Measurements from ENCODE around the gene AFG3L2.
A peak's percentile ranks its signal among the peaks of the same experiment; 100 is the strongest.

AFG3L2 gene

GRCh38 chr18:12302391-12303147 is 74.5 kb downstream of the AFG3L2 start:
- DNase-seq (ENCODE audit: low read depth) = no peak

DNA sequence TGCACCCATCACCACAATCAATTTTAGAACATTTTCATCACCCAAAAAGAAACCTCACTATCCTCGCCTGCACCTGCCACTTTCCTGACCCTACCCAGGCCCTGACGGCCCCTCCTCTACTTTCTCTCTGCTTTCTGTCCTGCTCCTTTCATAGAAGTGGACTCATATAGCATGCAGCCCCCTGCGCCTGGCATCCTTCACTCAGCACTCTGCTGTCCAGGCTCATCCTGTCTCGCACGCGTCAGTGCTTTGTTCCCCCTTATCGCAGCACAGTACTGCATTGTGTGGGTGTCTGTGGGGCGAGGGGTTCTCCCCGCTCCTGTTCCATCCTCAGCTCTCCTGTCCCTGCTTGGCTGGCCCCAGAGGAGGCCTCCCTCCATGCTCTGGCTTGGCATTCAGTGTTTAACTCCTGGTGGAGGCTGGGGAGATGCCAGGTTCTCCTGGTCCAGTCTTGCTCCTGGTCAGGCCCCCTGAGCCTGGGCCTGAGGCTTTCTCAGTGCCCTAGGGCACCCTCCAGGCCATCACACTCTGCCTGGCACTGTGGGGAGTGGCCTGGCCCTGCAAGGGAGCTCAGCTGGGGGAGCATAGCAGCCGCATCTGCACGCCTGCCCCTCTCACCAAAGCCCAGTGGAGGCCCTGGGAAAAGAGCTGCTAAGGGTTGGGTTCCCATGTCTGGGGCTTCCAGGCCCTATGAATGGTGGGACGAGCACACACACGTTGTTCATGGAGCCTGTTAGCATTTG is 75.6 kb downstream of the AFG3L2 start:
- DNase-seq (ENCODE audit: low read depth) = no peak

DNA sequence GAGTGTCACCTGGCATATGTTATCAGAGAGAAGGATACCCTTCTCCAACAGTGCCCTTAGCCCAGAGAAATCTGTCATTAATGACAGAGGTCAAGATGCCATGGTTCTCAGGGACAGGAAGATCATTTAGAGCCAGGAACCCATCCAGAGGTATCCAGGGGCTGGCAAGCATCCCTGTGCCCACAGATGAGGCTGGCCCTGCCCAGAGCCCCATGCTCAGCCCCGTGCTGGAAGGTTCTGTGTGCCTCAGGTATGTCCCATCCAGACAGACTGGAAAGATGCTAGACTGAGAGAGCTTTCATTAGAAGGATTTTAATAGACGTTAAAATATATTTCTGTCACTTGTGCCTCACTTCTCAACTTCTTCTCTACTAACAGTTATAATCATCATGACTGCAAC is 77.2 kb downstream of the AFG3L2 start:
- no peak for DNase-seq (ENCODE audit: low read depth)

DNA sequence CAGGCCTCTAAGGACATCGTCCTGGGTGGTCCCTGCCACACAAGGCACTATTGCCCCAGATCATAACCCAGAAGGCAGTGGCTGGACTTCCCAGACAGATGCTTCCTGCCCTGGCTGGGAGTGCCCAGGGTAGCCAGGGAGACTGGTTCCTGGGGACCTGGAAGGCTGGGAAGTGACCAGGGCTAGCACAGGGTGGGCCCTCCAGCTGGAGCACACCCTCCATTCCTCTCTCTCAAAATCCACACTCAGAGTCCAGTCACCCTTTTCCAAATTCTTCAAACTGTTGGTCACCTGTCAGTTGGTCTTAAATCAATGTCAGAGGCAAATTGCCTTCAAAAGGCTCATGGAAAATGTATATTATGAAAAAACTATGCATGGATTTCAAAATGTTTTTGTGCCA is 80.6 kb downstream of the AFG3L2 start:
- no peak for DNase-seq (ENCODE audit: low read depth)

- DNase-seq (ENCODE audit: low read depth) = no peak
These were observed 81.0 kb downstream of the AFG3L2 start for GRCh38 chr18:12296087-12296403.

DNA sequence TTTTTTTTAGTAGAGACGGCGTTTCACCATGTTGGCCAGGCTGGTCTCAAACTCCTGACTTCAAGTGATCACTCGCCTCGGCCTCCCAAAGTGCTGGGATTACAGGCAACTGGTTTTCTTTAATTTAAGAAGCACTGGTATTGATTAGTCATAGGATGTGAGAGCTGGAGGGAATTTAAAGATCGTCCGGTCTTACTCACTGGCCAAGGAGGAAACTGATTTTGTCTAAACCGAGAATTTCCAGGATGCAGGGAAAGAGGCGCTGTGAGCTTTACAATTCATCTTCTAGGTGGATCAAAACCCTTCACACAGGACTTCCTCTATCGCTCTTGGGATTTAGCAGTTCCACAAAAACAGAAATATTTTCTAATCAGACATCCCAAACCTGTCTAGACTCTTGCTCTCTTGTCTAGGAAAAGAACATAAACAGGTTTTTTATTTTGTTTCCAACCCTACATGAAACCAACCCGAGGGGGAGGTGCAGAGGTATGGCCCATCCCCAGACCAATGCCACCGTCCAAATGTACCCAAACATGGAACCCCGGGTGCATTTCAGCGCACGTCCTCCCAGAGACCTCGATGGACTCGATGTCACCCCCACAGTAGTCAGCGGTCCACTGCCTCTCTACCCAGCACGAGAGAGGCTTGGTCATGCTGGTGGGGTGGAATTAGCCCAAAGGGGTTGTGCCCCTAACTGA is 81.5 kb downstream of the AFG3L2 start:
- no peak for DNase-seq (ENCODE audit: low read depth)

DNA sequence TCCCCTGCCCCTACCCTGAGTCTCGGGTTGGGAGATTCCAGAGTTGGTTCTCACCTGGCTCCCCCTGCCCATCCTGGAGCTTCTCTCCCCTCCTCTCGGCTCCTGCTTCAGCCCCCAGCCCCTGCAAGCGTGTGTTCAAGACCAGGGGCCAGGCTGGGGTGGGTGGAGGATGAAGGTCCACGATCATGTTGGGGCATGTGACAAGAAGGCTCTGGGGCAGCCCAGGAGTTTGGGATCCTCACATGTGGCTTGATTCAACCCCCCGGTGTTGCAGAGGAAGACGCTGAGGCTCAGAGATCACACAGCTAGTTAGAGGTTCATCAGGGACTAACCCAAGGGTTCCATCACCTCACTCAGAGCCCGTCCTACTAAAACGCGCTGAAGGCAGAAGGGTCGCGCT is 83.2 kb downstream of the AFG3L2 start:
- DNase-seq (ENCODE audit: low read depth) = no peak

GRCh38 chr18:12291690-12292089 is 85.3 kb downstream of the AFG3L2 start:
- DNase-seq (ENCODE audit: low read depth) = no peak

DNA sequence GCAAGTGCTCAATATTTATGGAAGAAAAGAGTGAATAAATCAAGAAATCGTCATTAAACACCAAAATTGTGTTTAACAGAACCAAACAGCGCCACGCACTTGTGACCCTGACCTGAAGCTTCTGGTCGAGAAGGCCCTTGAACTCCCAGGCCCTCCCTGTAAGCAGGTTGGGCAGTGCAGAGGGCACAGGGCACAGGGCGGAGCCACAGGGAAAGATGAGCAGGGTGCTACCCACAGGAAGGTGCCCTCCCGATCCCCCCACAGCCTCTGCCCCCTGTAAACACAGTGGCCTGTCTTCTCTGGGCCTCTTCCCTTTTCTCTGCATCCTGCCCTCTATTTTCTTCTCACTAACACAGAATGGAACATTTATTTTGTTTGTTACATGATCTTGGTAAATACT is 85.9 kb downstream of the AFG3L2 start:
- no peak for DNase-seq (ENCODE audit: low read depth)

GRCh38 chr18:12290086-12290485 is 86.9 kb downstream of the AFG3L2 start:
- DNase-seq (ENCODE audit: low read depth) = no peak

DNA sequence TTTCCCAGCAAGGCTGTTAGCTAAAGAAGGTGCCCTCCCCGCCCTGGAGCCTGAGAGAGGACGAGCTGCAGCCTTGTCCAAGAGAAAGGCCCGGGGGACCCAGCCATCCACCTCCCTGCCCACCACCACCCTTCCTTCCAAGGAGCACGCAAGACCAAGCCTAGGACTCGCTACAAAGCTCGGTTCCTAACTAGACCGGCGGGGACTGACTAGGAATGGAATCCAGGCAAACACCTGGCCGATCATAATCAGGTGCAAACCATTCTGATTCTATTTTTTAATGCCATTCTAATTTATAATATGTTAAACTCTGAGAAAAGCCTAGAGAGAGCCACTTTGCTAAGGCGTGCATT is 88.6 kb downstream of the AFG3L2 start:
- DNase-seq (ENCODE audit: low read depth) = no peak

DNA sequence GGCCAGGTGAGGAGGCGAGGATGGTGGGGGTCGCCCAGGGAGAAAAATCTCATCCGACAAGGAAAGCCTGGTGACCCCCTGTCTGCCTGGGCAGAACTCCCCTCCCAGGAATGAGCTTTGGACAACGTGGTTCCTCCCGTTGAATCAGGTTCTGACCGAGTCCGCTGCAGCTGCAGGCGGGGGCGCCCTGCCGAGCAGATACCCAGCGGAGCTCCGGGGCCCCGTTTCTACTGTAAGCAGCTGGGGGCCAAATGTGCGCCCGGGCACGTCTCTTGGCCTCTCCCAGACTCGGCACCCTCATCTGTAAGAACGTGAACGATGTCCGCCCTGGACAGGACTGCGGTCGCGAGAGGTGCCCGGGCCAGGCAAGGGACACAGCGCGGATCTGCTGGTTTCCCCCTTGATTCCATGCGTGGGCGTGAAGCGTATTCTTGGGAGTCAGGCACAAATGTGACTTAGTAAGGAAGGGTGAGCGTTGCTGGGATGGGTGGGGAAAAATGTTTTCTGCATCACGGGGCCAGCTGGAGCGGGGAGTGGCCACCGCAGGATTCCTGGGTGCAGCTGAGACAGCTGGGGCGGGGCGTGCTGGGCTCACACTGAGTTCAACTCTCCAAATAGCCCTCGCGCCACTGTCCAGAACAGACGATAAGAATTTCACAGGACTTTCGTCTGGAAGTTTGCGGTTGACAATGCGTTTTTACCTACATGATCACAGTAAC is 89.2 kb downstream of the AFG3L2 start:
- DNase-seq (ENCODE audit: low read depth) = peak; percentile 88

GRCh38 chr18:12287131-12287681 is 89.8 kb downstream of the AFG3L2 start:
- DNase-seq (ENCODE audit: low read depth) = no peak

DNA sequence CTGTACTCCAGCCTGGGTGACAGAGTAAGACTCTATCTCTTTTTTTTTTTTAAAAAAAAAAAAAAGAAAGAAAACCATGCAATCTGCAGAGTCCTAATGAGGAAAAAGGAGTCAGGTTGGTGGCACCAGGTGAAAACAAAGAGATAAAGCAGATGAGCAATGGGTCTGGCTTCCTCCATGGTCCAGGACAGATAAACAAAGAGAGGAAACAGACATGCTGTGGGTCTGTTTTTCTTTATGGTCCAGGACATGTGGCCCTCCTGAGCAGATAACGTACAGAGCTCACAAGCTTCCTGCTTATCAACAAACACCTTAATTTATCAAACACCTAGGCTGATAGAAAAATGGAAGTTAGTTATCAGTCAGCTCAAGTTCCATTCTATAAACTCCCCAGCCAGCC is 93.4 kb downstream of the AFG3L2 start:
- no peak for DNase-seq (ENCODE audit: low read depth)

DNA sequence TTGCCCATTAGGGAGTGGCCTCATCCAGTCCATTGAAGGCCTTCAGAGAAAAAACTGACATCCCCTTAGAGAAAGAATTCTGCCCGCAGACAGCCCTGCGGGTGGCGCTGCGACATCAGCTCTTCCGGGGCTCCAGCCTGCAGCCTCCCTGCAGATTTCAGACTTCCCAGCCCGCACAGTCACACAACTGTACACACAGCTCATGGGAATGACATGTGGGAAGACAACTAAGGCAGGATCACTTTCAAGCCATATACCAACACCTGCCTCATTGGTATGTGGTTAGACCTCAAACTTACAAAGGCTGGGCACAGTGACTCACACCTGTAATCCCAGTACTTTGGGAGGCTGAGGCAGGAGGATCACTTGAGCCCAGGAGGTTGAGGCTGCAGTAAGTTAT is 93.8 kb downstream of the AFG3L2 start:
- no peak for DNase-seq (ENCODE audit: low read depth)

DNA sequence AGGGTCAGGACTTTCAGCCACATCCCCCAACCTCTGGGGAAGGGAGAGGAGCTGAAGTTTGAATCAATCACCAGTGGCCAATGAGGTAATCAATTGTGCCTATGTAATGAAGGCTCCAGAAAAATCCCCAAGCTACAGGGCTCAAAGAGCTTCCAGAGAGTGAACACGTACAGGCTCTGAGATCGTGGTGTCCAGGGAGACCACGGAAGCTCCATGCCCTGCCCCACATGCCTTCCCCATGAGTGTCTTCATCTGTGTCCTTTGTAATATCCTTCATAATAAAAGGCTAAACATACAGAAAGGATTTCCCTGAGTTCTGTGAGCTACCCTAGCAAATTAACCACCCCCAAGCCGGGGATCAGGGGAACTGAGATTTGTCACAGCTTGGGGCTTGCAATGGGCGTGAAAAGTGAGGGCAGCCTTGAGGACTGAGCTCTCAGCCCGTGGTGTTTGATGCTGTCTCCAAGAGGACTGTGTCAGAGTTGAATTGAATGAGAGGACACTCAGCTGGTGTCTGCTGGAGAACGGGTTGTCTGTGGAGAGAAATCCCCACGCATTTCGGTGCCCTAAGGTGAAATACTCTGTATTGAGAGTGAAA is 94.5 kb downstream of the AFG3L2 start:
- peak; percentile 84 for DNase-seq (ENCODE audit: low read depth)

GRCh38 chr18:12281861-12282260 is 95.2 kb downstream of the AFG3L2 start:
- DNase-seq (ENCODE audit: low read depth) = no peak

DNA sequence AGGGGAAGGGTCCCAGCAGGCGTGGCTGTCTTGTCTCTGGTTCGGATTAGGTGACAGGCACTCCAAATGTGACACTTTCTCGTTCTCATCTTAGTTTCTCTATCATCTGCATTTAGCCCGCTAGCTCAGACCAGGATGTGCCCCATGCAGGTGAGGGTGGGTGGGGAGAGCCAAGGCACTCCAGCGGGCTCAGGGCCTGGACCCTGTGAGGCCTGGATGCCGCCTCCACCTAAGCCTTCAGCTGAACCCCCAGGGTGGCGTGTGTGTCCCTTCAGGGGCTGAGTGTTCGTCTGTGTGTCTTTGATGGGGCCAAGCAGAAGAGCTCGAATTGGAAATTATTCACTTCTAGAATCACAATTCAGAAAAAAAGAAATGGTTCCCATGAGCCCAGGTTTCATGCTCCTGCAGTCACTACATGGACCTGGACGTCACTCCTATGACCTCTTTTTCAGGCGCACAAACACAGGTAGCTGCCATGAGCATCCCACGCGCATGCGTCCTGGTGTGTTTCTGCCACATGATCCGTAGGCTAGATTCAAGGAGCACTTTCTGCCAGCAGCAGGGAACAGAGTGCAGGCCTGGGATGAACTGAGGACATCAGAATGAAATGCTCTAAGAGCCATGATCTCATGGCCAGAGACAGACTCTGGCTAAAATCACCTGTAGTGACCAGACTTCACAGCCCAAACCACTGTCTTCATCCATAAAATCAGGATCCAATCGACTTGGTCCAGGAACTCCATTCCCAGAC is 97.1 kb downstream of the AFG3L2 start:
- DNase-seq (ENCODE audit: low read depth) = no peak

Measured in non-pigmented ciliary epithelial cell (primary cell).